Common myeloid progenitor, CD34-positive (primary cell): ENCODE results near the gene FAF2.
A peak's percentile ranks its signal among the peaks of the same experiment; 100 is the strongest.
"Not testable (repeated sequence)": the region's sequence is repeated elsewhere in the genome, so short reads cannot be mapped to it uniquely, and the experiment has no call there.

Source experiments
- CTCF ChIA-PET: fragments of 350-600 bp; sonication (Branson Sonifier 250); formaldehyde crosslinking; loops from one replicate; lab custom pipeline; 2021; ENCODE audit warnings: antibody characterized with exemption; lab: Charles Lee
- POLR2A ChIA-PET: fragments of 350-600 bp; sonication (Branson Sonifier 250); formaldehyde crosslinking; loops from one replicate; lab custom pipeline; 2021; ENCODE audit warnings: antibody characterized with exemption; lab: Charles Lee
- DNase-seq, 3 donors: peaks; one replicate each; pipeline versions ENCODE4 v3.0.0 to v3.0.0-alpha.2; 2013
- H3K27ac ChIP-seq, 2 experiments: 1 replicate in 1 of 2; 2 replicates in 1 of 2; pipeline ENCODE4 v1.7.0; 2013; ENCODE audit warnings: inconsistent platforms in 2 of 2, low read length in 2 of 2, mild to moderate bottlenecking in 2 of 2, low read depth in 1 of 2, moderate library complexity in 1 of 2; ENCODE audit not compliant: severe bottlenecking in 2 of 2, insufficient read depth in 1 of 2, poor library complexity in 1 of 2
- H3K27me3 ChIP-seq, 5 experiments: replicated peaks in 2 of 5; 1 replicate in 3 of 5; 2 replicates in 2 of 5; pipeline versions ENCODE4 v1.6.1 to v1.7.0; 2013; ENCODE audit warnings: low read length in 4 of 5, mild to moderate bottlenecking in 2 of 5, moderate library complexity in 2 of 5, inconsistent platforms in 1 of 5; ENCODE audit not compliant: insufficient read depth in 5 of 5, control insufficient read depth in 4 of 5
- H3K36me3 ChIP-seq, 4 experiments: 1 replicate in 2 of 4; 2 replicates in 2 of 4; pipeline versions ENCODE4 v1.6.1 to v1.7.0; 2013; ENCODE audit warnings: low read length in 3 of 4, control low read depth in 1 of 4, mild to moderate bottlenecking in 1 of 4; ENCODE audit not compliant: control insufficient read depth in 4 of 4, insufficient read depth in 4 of 4
- H3K4me1 ChIP-seq, 4 experiments: 1 replicate in 3 of 4; 2 replicates in 1 of 4; pipeline versions ENCODE4 v1.6.1 to v1.7.1; 2013; ENCODE audit warnings: low read length in 3 of 4, mild to moderate bottlenecking in 3 of 4, control low read depth in 1 of 4, inconsistent platforms in 1 of 4, moderate library complexity in 1 of 4; ENCODE audit not compliant: control insufficient read depth in 4 of 4, insufficient read depth in 4 of 4; ENCODE audit errors: control extremely low read depth in 1 of 4
- H3K4me3 ChIP-seq, 7 experiments: 1 replicate in 4 of 7; 2 replicates in 3 of 7; pipeline versions ENCODE4 v1.5.1 to v1.7.0; 2013; ENCODE audit warnings: mild to moderate bottlenecking in 7 of 7, low read length in 6 of 7, moderate library complexity in 6 of 7, inconsistent platforms in 2 of 7, low read depth in 2 of 7, control low read depth in 1 of 7; ENCODE audit not compliant: insufficient read depth in 4 of 7, control insufficient read depth in 1 of 7; ENCODE audit errors: extremely low read depth in 1 of 7
- H3K9me3 ChIP-seq, 5 experiments: 1 replicate in 4 of 5; 2 replicates in 1 of 5; pipeline versions ENCODE4 v1.6.1 to v1.7.1; 2013; ENCODE audit warnings: low read length in 4 of 5, mild to moderate bottlenecking in 2 of 5, inconsistent platforms in 1 of 5, low read depth in 1 of 5, moderate library complexity in 1 of 5; ENCODE audit not compliant: control insufficient read depth in 4 of 5, insufficient read depth in 2 of 5; ENCODE audit errors: control extremely low read depth in 1 of 5
- WGBS: methylation state at CpG from one replicate; pipeline ENCODE4 v1.1.5; 2013; ENCODE audit not compliant: insufficient coverage; 5-methylcytosine and 5-hydroxymethylcytosine counted together

Gene FAF2

DNA sequence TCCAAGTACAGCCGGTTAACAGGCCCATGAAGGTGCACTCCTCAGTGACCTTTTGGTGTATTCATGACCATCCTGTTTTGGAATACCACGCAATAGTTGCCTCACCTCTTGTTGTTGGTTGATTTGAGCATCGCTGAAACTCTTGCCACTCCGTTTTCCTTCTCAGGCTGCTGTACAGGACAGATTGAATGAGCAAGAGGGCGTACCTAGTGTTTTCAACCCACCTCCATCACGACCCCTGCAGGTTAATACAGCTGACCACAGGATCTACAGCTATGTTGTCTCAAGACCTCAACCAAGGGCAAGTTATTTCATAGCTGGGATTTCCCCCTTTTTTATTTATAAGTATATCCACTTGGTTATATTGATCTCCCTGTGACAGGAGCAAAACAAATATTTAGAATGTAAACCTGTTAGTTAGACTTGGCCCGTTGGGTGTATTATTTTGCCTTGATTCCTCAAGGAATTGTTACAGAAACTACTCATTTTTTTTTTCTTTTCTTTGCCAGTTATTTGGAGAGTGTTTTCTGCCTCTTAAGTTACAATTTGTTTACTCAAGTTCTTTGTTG lies 38.1 kb downstream of the FAF2 start:
- no peak overlapping the region for H3K27ac ChIP-seq
- H3K27me3 ChIP-seq: peaks cover 0 to 5% (median 0%) of the 10 kb centered on the region in 5 experiments
- H3K36me3 ChIP-seq: peaks cover 20 to 63% (median 29%) of the 10 kb centered on the region in 4 experiments
- H3K9me3 ChIP-seq: peaks cover 0 to 3% (median 0%) of the 10 kb centered on the region in 5 experiments
- WGBS: 99% methylated on average over 6 of the region's 7 CpGs
- ChIA-PET POLR2A (no interaction called here), CTCF (interaction anchor here (0.7 to 0.9 kb wide), 2 partner anchors 20 to 56 kb away, joined by 3 read pairs; no protein-coding TSS in a partner anchor)
- no peak overlapping the region for H3K4me3 ChIP-seq
- no peak for DNase-seq
- peaks cover 0 to 5% (median 0%) of the 10 kb centered on the region in 4 experiments for H3K4me1 ChIP-seq

DNA sequence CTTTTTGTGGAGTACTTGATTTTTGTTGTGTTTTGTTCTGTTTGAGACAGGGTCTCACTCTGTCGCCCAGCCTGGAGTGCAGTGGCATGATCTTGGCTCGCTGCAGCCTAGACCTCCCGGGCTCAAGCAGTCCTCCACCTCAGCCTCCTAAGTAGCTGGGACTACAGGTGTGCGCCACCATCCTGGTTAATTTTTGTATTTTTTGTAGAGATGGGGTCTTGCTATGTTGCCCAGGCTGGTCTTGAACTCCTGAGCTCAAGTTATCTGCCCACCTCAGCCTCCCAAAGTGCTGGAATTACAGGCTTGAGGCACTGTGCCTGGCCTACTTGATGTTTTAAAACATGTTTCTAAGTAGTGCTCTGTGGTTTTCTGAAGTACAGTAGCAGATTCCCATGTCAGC lies 39.0 kb downstream of the FAF2 start:
- H3K27ac ChIP-seq, H3K4me3 ChIP-seq, H3K27me3 ChIP-seq, POLR2A ChIA-PET, DNase-seq, H3K9me3 ChIP-seq: not testable (repeated sequence)
- H3K4me1 ChIP-seq: peaks cover 0 to 12% (median 0%) of the 10 kb centered on the region in 4 experiments
- no CpG with 5 or more reads among the region's 4 CpGs for WGBS
- peaks cover 19 to 60% (median 27%) of the 10 kb centered on the region in 4 experiments for H3K36me3 ChIP-seq
- CTCF ChIA-PET: interaction anchor here (1.3 to 1.7 kb wide), 2 partner anchors 50 to 56 kb away, joined by 3 to 7 read pairs; partner anchors contain the start of gene RNF44

DNA sequence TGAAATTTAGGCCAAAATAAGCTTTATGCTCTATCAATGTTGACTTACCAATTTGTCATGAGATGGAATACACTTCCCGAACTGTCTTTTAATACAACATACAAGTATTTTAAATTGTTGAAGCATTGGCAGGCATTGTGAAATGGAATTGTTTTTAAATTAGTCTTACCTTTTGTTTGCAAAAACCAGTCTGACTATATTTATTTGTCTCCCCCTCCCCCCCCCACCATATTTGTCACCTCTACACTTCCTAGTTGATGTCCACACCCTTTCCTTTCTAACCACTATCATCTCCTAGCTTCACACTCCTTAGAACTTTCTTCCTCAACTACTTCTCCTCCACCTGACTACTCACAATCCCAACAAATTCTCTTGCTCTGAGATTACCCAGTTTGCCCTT lies 40.9 kb downstream of the FAF2 start:
- DNase-seq: no peak
- CTCF ChIA-PET: interaction anchor here (0.9 to 1.4 kb wide), 2 partner anchors 37 to 72 kb away, joined by 3 to 5 read pairs; no protein-coding TSS in a partner anchor
- Histone ChIP-seq H3K27ac (no peak overlapping the region), H3K4me3 (no peak overlapping the region), H3K4me1 (peaks cover 0 to 12% (median 0%) of the 10 kb centered on the region in 4 experiments), H3K27me3 (peaks cover 0 to 9% (median 3%) of the 10 kb centered on the region in 5 experiments), H3K9me3 (no peaks in the 10 kb centered on the region), H3K36me3 (peaks cover 29 to 63% (median 45%) of the 10 kb centered on the region in 4 experiments)
- POLR2A ChIA-PET: no interaction called here
- WGBS: no CpG with 5 or more reads among the region's 1 CpG

- POLR2A ChIA-PET: interaction anchor here (0.6 kb wide), 2 partner anchors 382 to 649 kb away, joined by 4 to 5 read pairs; no protein-coding TSS in a partner anchor
- Histone ChIP-seq H3K36me3 (peaks cover 32 to 69% (median 51%) of the 10 kb centered on the region in 4 experiments), H3K9me3 (no peaks in the 10 kb centered on the region), H3K4me3 (no peak overlapping the region), H3K27ac (no peak overlapping the region), H3K4me1 (peaks cover 0 to 12% (median 0%) of the 10 kb centered on the region in 4 experiments), H3K27me3 (peaks cover 0 to 9% (median 3%) of the 10 kb centered on the region in 5 experiments)
- peak; percentile 9 to 14 (median 13) for DNase-seq
- no CpG with 5 or more reads among the region's 1 CpG for WGBS
- CTCF ChIA-PET: interaction anchor here (1.2 to 2.8 kb wide), 2 partner anchors 42 to 53 kb away, joined by 3 to 9 read pairs; partner anchors contain the start of gene FAF2
Measured at GRCh38 chr5:176490301-176490700, 42.1 kb downstream of the FAF2 start.

DNA sequence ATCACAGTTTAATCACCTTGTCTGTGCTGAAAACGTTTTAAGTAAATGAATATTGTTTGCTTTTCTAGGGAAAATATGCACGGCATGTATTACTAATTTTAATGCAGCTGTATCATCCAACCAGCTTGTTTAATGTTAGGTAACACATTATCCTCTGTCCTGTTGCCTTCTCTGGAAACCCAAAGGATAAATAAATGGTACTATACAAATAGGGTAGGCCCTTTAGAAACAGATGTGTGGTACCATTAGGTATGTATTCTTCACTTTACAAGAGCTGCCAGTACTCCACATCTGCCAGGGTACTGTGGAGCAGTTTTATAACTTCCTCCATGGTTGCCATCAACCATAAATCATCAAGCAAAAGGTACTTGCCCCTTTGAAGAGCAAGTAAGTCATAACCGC lies 42.9 kb downstream of the FAF2 start:
- WGBS: 20% methylated on average over 1 of the region's 3 CpGs
- Histone ChIP-seq H3K4me3 (no peak overlapping the region), H3K36me3 (peaks cover 32 to 69% (median 52%) of the 10 kb centered on the region in 4 experiments), H3K27ac (no peak overlapping the region), H3K9me3 (no peaks in the 10 kb centered on the region), H3K27me3 (peaks cover 0 to 9% (median 3%) of the 10 kb centered on the region in 5 experiments), H3K4me1 (peaks cover 0 to 12% (median 0%) of the 10 kb centered on the region in 4 experiments)
- ChIA-PET CTCF (interaction anchor here (1.2 to 2.8 kb wide), 2 partner anchors 43 to 52 kb away, joined by 3 to 9 read pairs; partner anchors contain the start of gene FAF2), POLR2A (interaction anchor here (0.6 kb wide), 1 partner anchor 44 kb away, joined by 3 read pairs; no protein-coding TSS in a partner anchor)
- DNase-seq: peak; percentile 44 to 88 (median 81)

DNA sequence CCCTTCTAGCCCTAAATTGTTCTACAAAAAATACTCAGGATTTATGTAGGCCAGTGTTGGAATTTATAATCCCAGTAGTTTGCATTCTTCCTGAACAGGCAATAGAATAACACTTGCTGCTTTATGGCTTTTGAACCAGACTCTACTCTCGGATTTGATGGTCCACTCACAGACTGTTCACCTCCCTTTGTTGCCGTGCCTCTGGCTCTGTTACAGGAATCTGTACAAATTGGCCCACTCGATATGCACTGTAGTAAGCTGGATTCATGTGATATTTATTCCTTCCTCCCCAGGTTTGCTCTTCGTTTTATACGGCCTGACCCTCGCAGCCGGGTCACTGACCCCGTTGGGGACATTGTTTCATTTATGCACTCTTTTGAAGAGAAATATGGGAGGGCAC lies 43.7 kb downstream of the FAF2 start:
- 99% methylated on average over 7 of the region's 8 CpGs for WGBS
- Histone ChIP-seq H3K4me1 (peaks cover 0 to 12% (median 0%) of the 10 kb centered on the region in 4 experiments), H3K9me3 (no peaks in the 10 kb centered on the region), H3K4me3 (no peak overlapping the region), H3K27me3 (peaks cover 0 to 9% (median 3%) of the 10 kb centered on the region in 5 experiments), H3K27ac (no peak overlapping the region), H3K36me3 (peaks cover 36 to 70% (median 52%) of the 10 kb centered on the region in 4 experiments)
- ChIA-PET CTCF (interaction anchor here (0.9 to 2.8 kb wide), 2 partner anchors 26 to 51 kb away, joined by 3 to 9 read pairs; no protein-coding TSS in a partner anchor), POLR2A (interaction anchor here (0.6 kb wide), 1 partner anchor 46 kb away, joined by 3 read pairs; no protein-coding TSS in a partner anchor)
- no peak for DNase-seq
